GM12892 (cell line): ENCODE measurements around the gene RIF1.

Experiments used
- POLR2A ChIP-seq: IDR thresholded peaks from 2 replicates; pipeline ENCODE4 v1.6.1; 2011; ENCODE audit warnings: low read depth, low read length, control low read depth
- POLR2AphosphoS5 ChIP-seq: IDR thresholded peaks from 2 replicates; pipeline ENCODE4 v1.6.1; 2011; ENCODE audit warnings: low read depth, low read length, control low read depth
- TAF1 ChIP-seq: IDR thresholded peaks from 2 replicates; pipeline ENCODE4 v1.6.1; 2011; ENCODE audit warnings: low read depth, mild to moderate bottlenecking, control low read depth, low read length, borderline replicate concordance

- TF ChIP-seq POLR2A, result no peak
- no peak for TF ChIP-seq POLR2AphosphoS5
- no peak for TF ChIP-seq TAF1
Observed at GRCh38 chr2:151437630-151438029, 27.9 kb downstream of the RIF1 start.
